ENCODE measurements around the gene NSUN4.

The NSUN4 gene

DNA sequence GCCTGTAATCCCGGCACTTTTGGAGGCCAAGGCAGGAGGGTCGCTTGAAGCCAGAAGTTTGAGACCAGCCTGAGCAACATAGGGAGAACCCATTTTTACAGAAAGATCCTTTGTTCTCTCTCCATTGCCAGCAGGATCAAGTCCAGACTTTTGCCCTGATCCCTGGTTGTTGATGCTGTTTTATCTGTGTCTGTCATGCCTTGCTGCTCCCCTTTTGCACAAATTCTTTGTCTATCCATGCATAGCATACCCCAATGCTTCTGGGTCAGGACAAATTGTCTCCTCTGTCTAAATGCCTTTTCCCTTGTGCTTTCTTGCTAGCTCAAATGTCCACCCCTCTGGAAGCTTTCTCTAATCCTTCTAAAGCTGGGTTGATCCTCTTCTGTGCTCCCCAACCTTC, 28.2 kb downstream of the NSUN4 start:
- DNase-seq: no peak

DNA sequence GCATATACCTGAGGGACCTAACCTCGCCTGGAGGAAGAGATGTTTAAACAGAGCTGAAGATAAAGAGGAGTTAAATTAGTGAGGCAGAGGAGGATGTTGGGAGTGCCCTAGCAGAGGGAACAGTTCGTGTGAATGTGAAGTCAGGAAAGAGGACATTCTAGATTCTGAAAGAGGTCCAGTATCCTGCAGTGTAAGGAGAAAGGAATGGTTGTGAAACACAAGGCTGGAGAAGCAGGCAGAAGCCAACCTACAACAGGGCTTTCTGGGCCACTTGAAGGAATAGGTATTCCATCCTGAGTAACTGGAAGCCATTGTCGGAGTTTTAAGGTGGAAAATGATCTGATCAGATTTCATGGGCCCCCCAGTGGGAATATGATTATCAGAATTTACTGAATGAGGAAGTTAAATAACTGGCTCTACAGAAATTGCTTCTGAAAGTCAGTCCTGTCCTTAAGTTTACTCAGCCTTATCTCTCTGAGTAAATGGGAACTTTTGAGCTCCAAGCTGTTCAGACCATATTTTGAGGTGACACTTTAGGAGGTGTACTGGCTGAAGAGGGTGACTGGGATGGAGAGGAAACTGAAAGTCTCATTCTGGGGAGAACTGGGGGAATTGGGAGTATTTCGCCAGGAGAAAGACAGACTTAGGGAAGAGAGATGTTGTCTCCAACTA, 29.1 kb downstream of the NSUN4 start:
- DNase-seq: no peak

DNA sequence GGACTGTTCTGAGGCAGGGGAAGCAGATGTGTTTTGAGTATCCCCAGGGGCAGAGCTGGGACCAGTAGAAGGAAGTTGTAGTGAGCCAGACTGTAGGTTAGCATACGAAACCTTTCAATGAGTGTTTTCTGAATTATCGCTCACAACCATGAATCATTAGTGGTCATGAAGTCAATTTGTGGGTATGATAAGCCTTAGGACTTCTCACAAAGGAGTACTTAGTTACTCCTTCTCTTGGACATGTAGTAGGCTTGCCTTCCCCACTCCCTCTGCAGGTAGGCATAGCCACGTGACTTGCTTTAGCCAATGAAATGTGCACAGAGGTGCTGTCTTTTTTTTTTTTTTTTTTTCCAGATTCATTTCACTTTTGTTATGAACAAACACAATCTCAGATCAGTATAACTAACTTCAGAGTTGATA, 29.6 kb downstream of the NSUN4 start:
- DNase-seq: no peak

DNA sequence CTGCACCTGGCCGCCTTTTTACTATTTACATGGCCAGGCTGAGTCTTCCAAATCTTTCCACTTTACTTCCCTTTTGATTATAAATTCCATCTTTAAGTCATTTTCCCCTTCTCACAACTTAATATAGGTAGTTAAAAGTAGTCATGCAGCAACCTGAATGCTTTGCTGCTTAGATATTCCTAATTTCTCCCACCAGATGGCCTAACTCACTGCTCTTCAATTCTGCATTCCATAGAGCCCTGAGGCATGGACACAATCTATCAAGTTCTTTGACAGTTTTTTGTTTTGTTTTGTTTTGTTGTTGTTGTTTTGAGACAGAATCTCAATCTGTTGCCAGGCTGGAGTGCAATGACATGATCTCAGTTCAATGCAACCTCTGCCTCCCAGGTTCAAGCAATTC, 31.8 kb downstream of the NSUN4 start:
- no peak for DNase-seq

GRCh38 chr1:46379996-46380395, 39.4 kb downstream of the NSUN4 start:
- DNase-seq: no peak

GRCh38 chr1:46380508-46380907, 39.9 kb downstream of the NSUN4 start:
- DNase-seq: no peak

- DNase-seq: no peak
Observed at GRCh38 chr1:46393510-46393909, 52.9 kb downstream of the NSUN4 start.

DNA sequence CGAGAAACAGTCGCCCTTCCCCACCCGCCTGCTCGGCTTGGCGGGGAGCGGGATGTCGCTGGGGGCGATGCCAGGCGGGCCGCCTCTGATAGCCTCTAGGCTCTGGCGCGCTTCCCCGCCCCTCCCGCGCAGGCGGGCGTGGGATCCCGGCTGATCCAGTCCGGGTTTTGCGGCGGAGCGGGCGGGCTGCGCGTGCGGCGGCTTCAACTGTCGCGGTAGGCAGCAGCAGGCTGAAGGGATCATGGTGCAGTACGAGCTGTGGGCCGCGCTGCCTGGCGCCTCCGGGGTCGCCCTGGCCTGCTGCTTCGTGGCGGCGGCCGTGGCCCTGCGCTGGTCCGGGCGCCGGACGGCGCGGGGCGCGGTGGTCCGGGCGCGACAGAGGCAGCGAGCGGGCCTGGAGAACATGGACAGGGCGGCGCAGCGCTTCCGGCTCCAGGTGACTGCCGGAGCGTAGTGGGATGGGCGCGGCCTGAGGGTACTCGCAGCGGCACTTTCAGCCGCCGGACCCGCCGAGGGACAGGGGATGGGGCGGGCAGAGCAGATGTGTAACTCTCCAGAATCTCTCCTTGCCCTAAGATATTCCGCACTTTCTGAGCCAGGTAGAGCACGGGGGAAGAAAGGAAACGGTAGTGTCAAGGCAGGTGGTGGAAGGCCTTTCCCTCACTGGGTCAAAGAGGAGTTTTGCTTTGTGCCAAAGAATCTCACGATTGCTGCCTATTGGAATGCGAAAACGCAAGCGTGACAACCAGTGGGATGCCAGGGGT, 53.7 kb downstream of the NSUN4 start, which contains the start of gene FAAH:
FAAH (plus strand) TSS at position 210 of the 764 bp plus-strand sequence; CDS start at position 242, 32 bp downstream.
- peak; percentile 73 for DNase-seq

DNA sequence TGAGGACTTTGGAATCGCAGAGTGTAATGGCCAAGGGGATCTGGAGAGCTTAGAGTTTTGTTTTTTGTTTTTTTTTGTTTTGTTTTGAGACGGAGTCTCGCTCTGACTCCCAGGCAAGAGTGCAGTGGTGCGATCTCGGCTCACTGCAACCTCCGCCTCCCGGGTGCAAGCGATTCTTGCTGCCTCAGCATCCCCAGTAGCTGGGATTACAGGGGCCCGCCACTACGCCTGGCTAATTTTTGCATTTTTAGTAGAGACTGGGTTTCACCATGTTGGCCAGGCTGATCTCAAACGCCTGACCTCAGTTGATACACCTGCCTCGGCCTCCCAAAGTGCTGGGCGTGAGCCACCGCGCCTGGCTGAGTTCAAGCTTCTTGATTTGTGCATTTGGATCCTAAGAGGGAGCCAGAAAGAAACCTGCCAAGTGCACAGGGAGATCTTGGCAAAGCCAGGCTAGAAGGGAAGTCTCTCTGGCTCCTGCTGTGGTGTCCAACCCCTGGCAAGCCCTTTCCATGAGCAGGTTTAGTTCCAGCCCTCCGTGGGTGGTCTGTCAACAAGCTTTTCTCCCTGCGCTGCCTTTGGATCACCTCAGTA, 54.4 kb downstream of the NSUN4 start:
- no peak for DNase-seq

DNA sequence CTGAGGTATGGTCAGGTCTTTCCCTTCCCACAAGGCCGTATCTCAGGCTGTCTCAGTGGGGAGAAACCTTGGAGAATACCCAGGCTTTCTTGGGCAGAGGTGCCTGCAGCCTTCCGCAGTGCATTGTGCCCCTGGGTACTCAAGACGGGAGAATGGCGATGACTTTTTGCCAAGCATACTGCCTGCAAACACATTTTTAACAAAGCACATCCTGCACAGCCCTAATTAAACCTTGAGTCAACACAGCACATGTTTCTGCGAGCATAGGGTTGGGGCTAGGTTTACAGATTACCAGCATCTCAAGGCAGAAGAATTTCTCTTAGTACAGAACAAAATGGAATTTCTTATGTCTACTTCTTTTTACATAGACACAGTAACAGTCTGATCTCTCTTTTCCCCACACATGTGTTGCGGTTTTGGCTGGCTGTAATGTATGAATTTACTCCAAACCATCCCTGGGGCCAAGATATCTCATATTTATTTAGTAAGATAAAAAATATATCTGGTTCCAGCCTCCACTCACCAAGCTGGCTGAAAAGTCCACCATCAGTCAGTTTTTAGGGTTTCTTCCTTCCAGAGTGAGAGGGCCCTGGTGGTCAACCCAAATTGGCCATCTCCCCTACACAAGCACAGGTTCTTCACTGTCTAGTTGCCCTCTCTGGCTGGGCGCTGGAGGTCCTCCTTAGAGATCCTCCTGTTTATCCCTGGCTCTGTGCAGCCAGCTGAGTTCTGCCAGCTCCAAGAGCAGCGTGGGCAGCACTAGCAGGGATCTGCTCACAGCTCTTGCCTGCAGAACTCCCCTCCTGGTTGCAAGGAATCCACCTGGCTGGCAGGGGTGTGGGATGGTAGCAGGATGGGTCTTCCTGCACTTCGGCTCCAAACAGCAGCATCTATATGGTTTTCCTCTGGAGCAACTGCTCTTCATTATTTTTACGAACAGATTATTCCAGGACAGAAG, 56.1 kb downstream of the NSUN4 start:
- DNase-seq: no peak

- DNase-seq: no peak
Observed at GRCh38 chr1:46399307-46399706, 58.7 kb downstream of the NSUN4 start.

DNA sequence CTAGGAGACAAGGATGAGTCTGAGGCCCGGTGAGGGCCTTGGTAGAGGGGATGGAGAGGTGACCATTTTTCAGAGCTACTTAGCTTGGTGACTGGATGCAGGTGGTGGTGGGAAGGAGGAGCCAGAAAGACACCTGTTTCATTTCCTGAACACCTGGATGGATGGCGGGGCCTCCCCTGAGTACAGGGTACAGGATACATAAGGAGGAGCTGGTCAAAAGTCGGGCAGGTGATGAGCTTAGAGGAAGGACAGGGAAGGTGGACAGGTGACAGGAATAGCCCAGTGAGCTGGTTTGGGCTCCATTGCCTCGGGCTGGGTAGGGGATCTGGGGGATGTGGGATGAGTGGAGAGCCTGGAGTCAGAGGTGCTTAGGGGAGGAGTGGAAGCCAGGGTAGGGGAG, 59.8 kb downstream of the NSUN4 start:
- no peak for DNase-seq

GRCh38 chr1:46401154-46401913, 60.7 kb downstream of the NSUN4 start:
- no peak for DNase-seq

GRCh38 chr1:46401964-46402626, 61.5 kb downstream of the NSUN4 start:
- DNase-seq: no peak

DNA sequence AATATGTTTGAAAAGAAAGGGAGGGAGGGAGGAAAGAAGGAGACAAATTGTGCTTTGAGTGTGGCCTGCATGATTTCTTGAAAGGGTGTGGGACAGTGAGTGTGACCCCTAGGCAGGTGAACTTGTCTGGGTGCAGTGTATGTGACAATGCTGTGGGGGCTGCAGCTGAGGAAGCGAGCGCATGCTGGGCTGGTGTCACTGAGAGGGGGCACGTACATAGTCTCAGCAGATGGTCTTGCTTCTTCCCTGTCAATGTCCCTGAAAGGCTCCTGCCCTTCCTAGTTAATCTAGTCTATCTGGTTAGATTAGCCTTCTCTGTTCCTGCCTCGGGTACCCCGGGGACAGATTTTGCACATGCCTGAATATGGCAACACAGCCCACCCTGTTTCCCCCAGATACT, 63.3 kb downstream of the NSUN4 start:
- DNase-seq: no peak

- no peak for DNase-seq
Observed at GRCh38 chr1:46404482-46405196, 64.0 kb downstream of the NSUN4 start.

DNA sequence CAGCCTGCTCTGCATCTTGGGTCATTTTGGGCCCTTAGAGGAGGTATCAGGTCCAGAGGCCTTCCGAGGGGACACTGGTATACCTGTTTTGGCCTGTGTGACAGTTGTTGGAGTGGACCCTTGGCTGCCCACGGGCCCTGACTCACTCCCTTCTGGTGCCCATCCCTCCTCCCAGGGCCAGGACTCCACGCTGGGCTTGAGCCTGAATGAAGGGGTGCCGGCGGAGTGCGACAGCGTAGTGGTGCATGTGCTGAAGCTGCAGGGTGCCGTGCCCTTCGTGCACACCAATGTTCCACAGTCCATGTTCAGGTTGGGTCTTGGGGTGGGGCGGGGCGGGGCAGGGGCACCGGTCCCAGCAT, 64.6 kb downstream of the NSUN4 start:
- no peak for DNase-seq

DNA sequence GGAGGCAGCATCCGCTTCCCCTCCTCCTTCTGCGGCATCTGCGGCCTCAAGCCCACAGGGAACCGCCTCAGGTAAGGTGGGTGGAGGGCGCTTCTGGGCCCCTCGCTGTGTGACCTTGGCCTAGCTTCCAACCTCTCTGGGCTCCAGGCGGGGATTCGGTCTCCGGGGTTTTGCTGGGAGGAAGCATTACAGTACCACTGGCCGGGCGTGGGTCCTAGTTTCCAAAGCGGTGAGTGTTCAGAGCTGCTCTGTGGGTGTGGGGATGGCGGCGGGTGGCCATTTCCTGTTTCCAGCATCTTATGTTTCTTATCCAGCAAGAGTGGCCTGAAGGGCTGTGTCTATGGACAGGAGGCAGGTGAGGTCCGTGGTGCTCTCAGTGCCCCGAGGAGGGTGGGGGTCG, 65.1 kb downstream of the NSUN4 start:
- no peak for DNase-seq

- DNase-seq: no peak
Observed at GRCh38 chr1:46406881-46407608, 66.4 kb downstream of the NSUN4 start.

DNA sequence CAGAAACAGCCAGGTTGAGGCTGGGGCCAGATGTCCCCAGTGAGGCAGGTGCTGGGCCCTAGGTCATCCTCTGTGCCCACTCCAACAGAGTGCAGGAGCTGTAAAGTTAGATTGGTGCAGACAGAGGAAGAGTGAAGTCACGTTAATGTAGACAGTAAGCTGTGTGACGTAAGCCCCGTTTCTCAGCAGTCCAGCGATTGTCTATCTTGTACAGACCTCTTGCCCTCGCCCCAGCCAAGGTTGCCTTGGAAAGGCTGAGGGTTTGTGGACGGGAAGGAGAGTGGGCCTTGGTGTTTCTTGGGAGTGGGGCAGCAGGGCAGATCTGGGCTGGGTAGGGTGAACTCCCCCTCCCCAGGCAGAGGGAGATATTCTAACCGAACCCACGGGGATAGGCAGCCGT, 67.0 kb downstream of the NSUN4 start:
- no peak for DNase-seq
